ENCODE measurements around the gene EPS15.
"Not testable (repeated sequence)": the region's sequence is repeated elsewhere in the genome, so short reads cannot be mapped to it uniquely, and the experiment has no call there.

EPS15 gene

GRCh38 chr1:51336004-51336403, 183.1 kb downstream of the EPS15 start:
- DNase-seq (ENCODE audit: low read depth in 2 of 2): no peak

- no peak for DNase-seq (ENCODE audit: low read depth in 2 of 2)
Observed at GRCh38 chr1:51331206-51332100, 187.6 kb downstream of the EPS15 start.

GRCh38 chr1:51330331-51331201, 188.5 kb downstream of the EPS15 start, which contains the start of gene TTC39A:
TSS of gene TTC39A (minus strand) at chr1:51330562. CDS start at chr1:51330477, 85 bp downstream.
- DNase-seq (ENCODE audit: low read depth in 2 of 2): no peak

GRCh38 chr1:51329443-51330325, 189.4 kb downstream of the EPS15 start:
- DNase-seq (ENCODE audit: low read depth in 2 of 2): no peak

GRCh38 chr1:51328926-51329325, 190.1 kb downstream of the EPS15 start:
- DNase-seq (ENCODE audit: low read depth in 2 of 2): no peak

GRCh38 chr1:51328279-51328678, 190.8 kb downstream of the EPS15 start:
- peak in 1 of 2 experiments; percentile 8 for DNase-seq (ENCODE audit: low read depth in 2 of 2)

- DNase-seq (ENCODE audit: low read depth in 2 of 2): no peak
Observed at GRCh38 chr1:51327386-51327785, 191.7 kb downstream of the EPS15 start.

- DNase-seq (ENCODE audit: low read depth in 2 of 2): no peak
Observed at GRCh38 chr1:51326839-51327238, 192.2 kb downstream of the EPS15 start.

GRCh38 chr1:51325878-51326755, 192.9 kb downstream of the EPS15 start:
- DNase-seq (ENCODE audit: low read depth in 2 of 2): no peak

GRCh38 chr1:51325391-51325790, 193.7 kb downstream of the EPS15 start:
- DNase-seq (ENCODE audit: low read depth in 2 of 2): no peak

- DNase-seq (ENCODE audit: low read depth in 2 of 2): not testable (repeated sequence)
Observed at GRCh38 chr1:51325011-51325385, 194.1 kb downstream of the EPS15 start.

- DNase-seq (ENCODE audit: low read depth in 2 of 2): no peak
Observed at GRCh38 chr1:51324251-51325010, 194.6 kb downstream of the EPS15 start.

- DNase-seq (ENCODE audit: low read depth in 2 of 2): no peak
Observed at GRCh38 chr1:51323778-51324177, 195.3 kb downstream of the EPS15 start.

- no peak for DNase-seq (ENCODE audit: low read depth in 2 of 2)
Observed at GRCh38 chr1:51322417-51323101, 196.5 kb downstream of the EPS15 start.

GRCh38 chr1:51321924-51322280, 197.2 kb downstream of the EPS15 start:
- DNase-seq (ENCODE audit: low read depth in 2 of 2): no peak

GRCh38 chr1:51320967-51321923, 197.8 kb downstream of the EPS15 start:
- no peak for DNase-seq (ENCODE audit: low read depth in 2 of 2)

GRCh38 chr1:51317798-51318197, 201.3 kb downstream of the EPS15 start:
- no peak for DNase-seq (ENCODE audit: low read depth in 2 of 2)

- DNase-seq (ENCODE audit: low read depth in 2 of 2): no peak
Observed at GRCh38 chr1:51316846-51317120, 202.3 kb downstream of the EPS15 start.

All from fibroblast of skin of left biceps (primary cell).